Loucy (cell line): ENCODE results near the gene CNOT4.
A peak's percentile ranks its signal among the peaks of the same experiment; 100 is the strongest.
"Not testable (repeated sequence)": the region's sequence is repeated elsewhere in the genome, so short reads cannot be mapped to it uniquely, and the experiment has no call there.

Source experiments
- H2AFZ ChIP-seq: fragments of 200-600 bp; sonication (generic); 2 replicates; pipeline ENCODE4 v1.6.0; 2016; ENCODE audit warnings: antibody characterized with exemption, mild to moderate bottlenecking, low read length, moderate library complexity
- H3F3A ChIP-seq: fragments of 200-600 bp; 2 replicates; pipeline ENCODE4 v1.6.0; 2016; ENCODE audit warnings: antibody characterized with exemption, low read depth, mild to moderate bottlenecking
- H3K27me3 ChIP-seq: fragments of 200-600 bp; sonication (generic); 2 replicates; pipeline ENCODE4 v1.6.1; 2014; ENCODE audit warnings: low read length, mild to moderate bottlenecking; ENCODE audit not compliant: insufficient read depth, poor library complexity, severe bottlenecking
- H3K36me3 ChIP-seq: fragments of 200-600 bp; sonication (generic); 2 replicates; pipeline ENCODE4 v1.6.1; 2016; ENCODE audit warnings: low read length; ENCODE audit not compliant: insufficient read depth
- H3K4me1 ChIP-seq: fragments of 200-600 bp; sonication (generic); 2 replicates; pipeline ENCODE4 v1.5.1; 2014; ENCODE audit warnings: low read length, mild to moderate bottlenecking; ENCODE audit not compliant: insufficient read depth, poor library complexity, severe bottlenecking
- H3K4me2 ChIP-seq: fragments of 200-600 bp; sonication (generic); 2 replicates; pipeline ENCODE4 v1.6.0; 2014; ENCODE audit warnings: antibody characterized with exemption, low read length, low read depth, mild to moderate bottlenecking; ENCODE audit not compliant: poor library complexity, severe bottlenecking
- H3K4me3 ChIP-seq: fragments of 200-600 bp; sonication (generic); 2 replicates; pipeline ENCODE4 v1.5.1; 2014; ENCODE audit warnings: low read length, mild to moderate bottlenecking, mixed read lengths; ENCODE audit not compliant: poor library complexity, severe bottlenecking
- H3K79me2 ChIP-seq: fragments of 200-600 bp; sonication (generic); 2 replicates; pipeline ENCODE4 v1.6.1; 2014; ENCODE audit warnings: low read length; ENCODE audit not compliant: insufficient read depth
- H3K9ac ChIP-seq: fragments of 200-600 bp; sonication (generic); 2 replicates; pipeline ENCODE4 v1.6.0; 2014; ENCODE audit warnings: mild to moderate bottlenecking, low read depth, low read length, moderate library complexity; ENCODE audit not compliant: poor library complexity, severe bottlenecking
- H3K9me2 ChIP-seq: fragments of 200-600 bp; sonication (generic); replicated peaks from 2 replicates; pipeline ENCODE4 v1.6.1; 2016; ENCODE audit warnings: low read depth, low read length, mixed read lengths
- H3K9me3 ChIP-seq: fragments of 200-600 bp; sonication (generic); 2 replicates; pipeline ENCODE4 v1.6.1; 2014; ENCODE audit warnings: mild to moderate bottlenecking, antibody characterized with exemption, low read length, low read depth; ENCODE audit not compliant: insufficient read depth
- H4K20me1 ChIP-seq: fragments of 200-600 bp; sonication (generic); 2 replicates; pipeline ENCODE4 v1.6.0; 2014; ENCODE audit warnings: antibody characterized with exemption, low read length, mild to moderate bottlenecking; ENCODE audit not compliant: insufficient read depth, poor library complexity, severe bottlenecking
- EZH2phosphoT487 ChIP-seq: fragments of 200-600 bp; IDR thresholded peaks from 2 replicates; pipeline ENCODE4 v1.6.1; 2018; ENCODE audit warnings: antibody characterized with exemption, mild to moderate bottlenecking, moderate library complexity, borderline replicate concordance
- TF ChIP-seq, protein P1 (sequence below): fragments of 200-600 bp; sonication (generic); conservative IDR thresholded peaks from 2 replicates; pipeline ENCODE4 v1.5.1; 2014; ENCODE audit warnings: mild to moderate bottlenecking, antibody characterized with exemption, low read length

The CNOT4 gene

GRCh38 chr7:135445690-135446089 is 64.2 kb downstream of the CNOT4 start:
- Histone ChIP-seq H3K79me2 (peaks cover 67% of the 10 kb centered on the region), H3K9me3 (no peaks in the 10 kb centered on the region), H3K4me1 (peaks cover 3% of the 10 kb centered on the region), H3K4me2 (no peak overlapping the region), H3K27me3 (no peaks in the 10 kb centered on the region), H2AFZ (no peak overlapping the region), H3K36me3 (peaks cover 10% of the 10 kb centered on the region; the same call in 1 of the 2 replicates), H3K4me3 (no peak overlapping the region), H3F3A (no peaks in the 10 kb centered on the region), H3K9me2 (no peaks in the 10 kb centered on the region), H3K9ac (no peak overlapping the region), H4K20me1 (peaks cover 65% of the 10 kb centered on the region)
- TF ChIP-seq EZH2phosphoT487: no peak
- TF ChIP-seq, protein P1, sequence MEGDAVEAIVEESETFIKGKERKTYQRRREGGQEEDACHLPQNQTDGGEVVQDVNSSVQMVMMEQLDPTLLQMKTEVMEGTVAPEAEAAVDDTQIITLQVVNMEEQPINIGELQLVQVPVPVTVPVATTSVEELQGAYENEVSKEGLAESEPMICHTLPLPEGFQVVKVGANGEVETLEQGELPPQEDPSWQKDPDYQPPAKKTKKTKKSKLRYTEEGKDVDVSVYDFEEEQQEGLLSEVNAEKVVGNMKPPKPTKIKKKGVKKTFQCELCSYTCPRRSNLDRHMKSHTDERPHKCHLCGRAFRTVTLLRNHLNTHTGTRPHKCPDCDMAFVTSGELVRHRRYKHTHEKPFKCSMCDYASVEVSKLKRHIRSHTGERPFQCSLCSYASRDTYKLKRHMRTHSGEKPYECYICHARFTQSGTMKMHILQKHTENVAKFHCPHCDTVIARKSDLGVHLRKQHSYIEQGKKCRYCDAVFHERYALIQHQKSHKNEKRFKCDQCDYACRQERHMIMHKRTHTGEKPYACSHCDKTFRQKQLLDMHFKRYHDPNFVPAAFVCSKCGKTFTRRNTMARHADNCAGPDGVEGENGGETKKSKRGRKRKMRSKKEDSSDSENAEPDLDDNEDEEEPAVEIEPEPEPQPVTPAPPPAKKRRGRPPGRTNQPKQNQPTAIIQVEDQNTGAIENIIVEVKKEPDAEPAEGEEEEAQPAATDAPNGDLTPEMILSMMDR: no peak

GRCh38 chr7:135445266-135445665 is 64.6 kb downstream of the CNOT4 start:
- not testable (repeated sequence) for H2AFZ ChIP-seq, H3K9me2 ChIP-seq, H3K27me3 ChIP-seq, H3K9me3 ChIP-seq, H3K4me2 ChIP-seq, H3K36me3 ChIP-seq, H3K4me3 ChIP-seq, H3K4me1 ChIP-seq, H3K9ac ChIP-seq, H3F3A ChIP-seq
- peaks cover 67% of the 10 kb centered on the region for H3K79me2 ChIP-seq
- peaks cover 67% of the 10 kb centered on the region for H4K20me1 ChIP-seq

DNA sequence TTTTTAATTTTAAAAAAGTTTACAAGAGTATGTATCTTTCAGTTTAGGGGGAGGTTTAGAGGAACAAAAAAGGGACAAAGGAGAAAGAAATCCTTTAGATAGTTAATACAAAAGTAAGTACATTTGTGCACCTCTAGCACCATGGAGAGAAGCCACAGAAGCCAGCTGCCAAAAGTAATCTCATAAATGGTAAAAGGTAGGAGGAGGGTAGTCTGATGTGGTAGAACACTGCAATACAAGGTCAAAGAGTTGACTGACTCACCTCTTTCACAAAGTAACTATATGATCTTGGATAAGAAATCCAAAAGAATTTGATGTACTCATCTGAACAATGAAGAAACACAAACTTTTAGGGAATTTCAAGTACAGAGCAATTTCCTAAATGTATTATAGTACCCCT is 68.1 kb downstream of the CNOT4 start:
- H2AFZ ChIP-seq: no peak overlapping the region
- H3K79me2 ChIP-seq: peaks cover 50% of the 10 kb centered on the region
- H3K9me3 ChIP-seq: no peaks in the 10 kb centered on the region
- no peaks in the 10 kb centered on the region for H3K9me2 ChIP-seq
- H3K27me3 ChIP-seq: no peaks in the 10 kb centered on the region
- peaks cover 54% of the 10 kb centered on the region for H4K20me1 ChIP-seq
- no peaks in the 10 kb centered on the region for H3K4me1 ChIP-seq
- H3F3A ChIP-seq: no peaks in the 10 kb centered on the region
- no peak overlapping the region for H3K4me3 ChIP-seq
- TF ChIP-seq, protein P1: no peak
- no peak for TF ChIP-seq EZH2phosphoT487
- H3K9ac ChIP-seq: no peak overlapping the region
- peaks cover 25% of the 10 kb centered on the region for H3K36me3 ChIP-seq
- H3K4me2 ChIP-seq: no peak overlapping the region

- Histone ChIP-seq H2AFZ (no peak overlapping the region), H4K20me1 (peaks cover 25% of the 10 kb centered on the region), H3K9me2 (no peaks in the 10 kb centered on the region), H3K79me2 (peaks cover 29% of the 10 kb centered on the region), H3K4me3 (no peak overlapping the region), H3K27me3 (no peaks in the 10 kb centered on the region), H3K9ac (no peak overlapping the region), H3K4me2 (peak overlapping the region; percentile 38), H3F3A (no peaks in the 10 kb centered on the region), H3K4me1 (peaks cover 12% of the 10 kb centered on the region), H3K36me3 (peaks cover 48% of the 10 kb centered on the region), H3K9me3 (no peaks in the 10 kb centered on the region)
- TF ChIP-seq EZH2phosphoT487: no peak
- TF ChIP-seq, protein P1: no peak
Measured at GRCh38 chr7:135434047-135434446, 75.9 kb downstream of the CNOT4 start.
